ENCODE measurements around the gene MMP25. TPM values are rescaled to one million over a fixed set of nuclear protein-coding genes. Genes with fewer than 3 reads are reported as not detected.

The MMP25 gene
- total and polyA plus RNA-seq, 9 of the 15 experiments (the other 6 are each of a cell fraction or from before 2014, with no cell fraction given), result 0.03 to 0.04 TPM; not detected in 7

DNA sequence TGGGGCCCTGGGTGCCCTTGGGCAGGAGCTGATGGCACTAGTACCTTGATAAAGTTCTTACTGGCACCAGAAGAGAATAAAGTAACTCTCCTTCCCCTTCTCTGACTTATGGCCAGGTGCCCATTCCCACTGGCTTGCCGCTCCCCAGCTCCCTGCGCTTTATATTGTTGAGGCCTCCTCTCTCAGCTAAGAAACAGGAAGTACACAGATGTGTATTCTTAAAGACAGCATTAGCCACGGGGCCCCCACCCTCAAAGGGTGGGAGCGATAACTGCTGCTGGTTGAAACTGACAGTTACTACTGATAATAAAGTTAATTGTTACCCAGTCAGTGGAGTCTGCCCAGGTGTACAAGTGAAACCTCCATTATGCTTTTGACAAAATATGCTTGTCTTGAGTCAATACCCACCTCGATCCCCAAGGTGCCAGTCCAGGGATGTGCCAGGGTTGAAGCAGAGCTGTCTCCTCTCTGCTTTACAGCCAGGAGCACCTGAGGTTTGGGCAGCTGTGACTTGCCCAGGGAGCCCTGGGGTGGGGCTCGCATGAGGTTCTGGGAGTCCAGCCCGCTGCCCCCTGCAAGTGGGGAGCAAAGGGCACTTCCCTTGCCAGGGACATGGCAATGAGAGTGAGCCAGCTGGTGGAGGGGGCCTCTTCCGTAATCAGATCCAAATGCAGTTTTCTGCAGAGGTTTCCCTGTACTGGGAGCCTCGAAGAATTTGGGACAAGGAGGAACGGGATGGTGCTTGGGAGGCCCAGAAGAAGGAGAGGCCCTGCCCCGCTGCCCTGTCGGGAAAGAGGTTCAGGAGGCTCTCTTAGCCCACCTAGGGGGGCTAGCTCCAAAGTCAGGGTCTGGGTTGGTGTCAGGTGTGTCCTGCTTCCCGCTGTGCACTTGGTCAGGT lies 39.1 kb upstream of the MMP25 start (continued):
- TF ChIP-seq JUND (IDR thresholded peaks at IDR 0.05; ENCODE audit: borderline replicate concordance, low read depth, low read length) (peak; percentile 42; the same call in 1 of the 2 replicates), JUND (tag; IDR thresholded peaks at IDR 0.05; ENCODE audit: borderline replicate concordance, low read depth, low read length) (no peak), ZNF212 (CRISPR knock-in tag; IDR thresholded peaks at IDR 0.05) (no peak), NFIC (IDR thresholded peaks at IDR 0.05) (peak; percentile 57), RBBP5 (IDR thresholded peaks at IDR 0.05; ENCODE audit: borderline replicate concordance, insufficient read depth, low read length, poor library complexity, severe bottlenecking) (peak; percentile 45), SRF (CRISPR knock-in tag; IDR thresholded peaks at IDR 0.05) (no peak), TEAD1 (CRISPR knock-in tag; IDR thresholded peaks at IDR 0.05) (no peak), MCM7 (IDR thresholded peaks at IDR 0.05) (no peak), ZNF444 (CRISPR knock-in tag; IDR thresholded peaks at IDR 0.05) (no peak), CEBPB (tag; IDR thresholded peaks at IDR 0.05) (no peak), BRD4 (IDR thresholded peaks at IDR 0.05) (peak; percentile 72; the same call in 1 of the 2 replicates)
- TF ChIP-seq, protein P1, sequence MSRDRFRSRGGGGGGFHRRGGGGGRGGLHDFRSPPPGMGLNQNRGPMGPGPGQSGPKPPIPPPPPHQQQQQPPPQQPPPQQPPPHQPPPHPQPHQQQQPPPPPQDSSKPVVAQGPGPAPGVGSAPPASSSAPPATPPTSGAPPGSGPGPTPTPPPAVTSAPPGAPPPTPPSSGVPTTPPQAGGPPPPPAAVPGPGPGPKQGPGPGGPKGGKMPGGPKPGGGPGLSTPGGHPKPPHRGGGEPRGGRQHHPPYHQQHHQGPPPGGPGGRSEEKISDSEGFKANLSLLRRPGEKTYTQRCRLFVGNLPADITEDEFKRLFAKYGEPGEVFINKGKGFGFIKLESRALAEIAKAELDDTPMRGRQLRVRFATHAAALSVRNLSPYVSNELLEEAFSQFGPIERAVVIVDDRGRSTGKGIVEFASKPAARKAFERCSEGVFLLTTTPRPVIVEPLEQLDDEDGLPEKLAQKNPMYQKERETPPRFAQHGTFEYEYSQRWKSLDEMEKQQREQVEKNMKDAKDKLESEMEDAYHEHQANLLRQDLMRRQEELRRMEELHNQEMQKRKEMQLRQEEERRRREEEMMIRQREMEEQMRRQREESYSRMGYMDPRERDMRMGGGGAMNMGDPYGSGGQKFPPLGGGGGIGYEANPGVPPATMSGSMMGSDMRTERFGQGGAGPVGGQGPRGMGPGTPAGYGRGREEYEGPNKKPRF (IDR thresholded peaks at IDR 0.05; ENCODE audit: low read depth, low read length), result no peak
- TF ChIP-seq, protein P2, sequence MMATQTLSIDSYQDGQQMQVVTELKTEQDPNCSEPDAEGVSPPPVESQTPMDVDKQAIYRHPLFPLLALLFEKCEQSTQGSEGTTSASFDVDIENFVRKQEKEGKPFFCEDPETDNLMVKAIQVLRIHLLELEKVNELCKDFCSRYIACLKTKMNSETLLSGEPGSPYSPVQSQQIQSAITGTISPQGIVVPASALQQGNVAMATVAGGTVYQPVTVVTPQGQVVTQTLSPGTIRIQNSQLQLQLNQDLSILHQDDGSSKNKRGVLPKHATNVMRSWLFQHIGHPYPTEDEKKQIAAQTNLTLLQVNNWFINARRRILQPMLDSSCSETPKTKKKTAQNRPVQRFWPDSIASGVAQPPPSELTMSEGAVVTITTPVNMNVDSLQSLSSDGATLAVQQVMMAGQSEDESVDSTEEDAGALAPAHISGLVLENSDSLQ (IDR thresholded peaks at IDR 0.05), result peak; percentile 57
- TF ChIP-seq, protein P3, sequence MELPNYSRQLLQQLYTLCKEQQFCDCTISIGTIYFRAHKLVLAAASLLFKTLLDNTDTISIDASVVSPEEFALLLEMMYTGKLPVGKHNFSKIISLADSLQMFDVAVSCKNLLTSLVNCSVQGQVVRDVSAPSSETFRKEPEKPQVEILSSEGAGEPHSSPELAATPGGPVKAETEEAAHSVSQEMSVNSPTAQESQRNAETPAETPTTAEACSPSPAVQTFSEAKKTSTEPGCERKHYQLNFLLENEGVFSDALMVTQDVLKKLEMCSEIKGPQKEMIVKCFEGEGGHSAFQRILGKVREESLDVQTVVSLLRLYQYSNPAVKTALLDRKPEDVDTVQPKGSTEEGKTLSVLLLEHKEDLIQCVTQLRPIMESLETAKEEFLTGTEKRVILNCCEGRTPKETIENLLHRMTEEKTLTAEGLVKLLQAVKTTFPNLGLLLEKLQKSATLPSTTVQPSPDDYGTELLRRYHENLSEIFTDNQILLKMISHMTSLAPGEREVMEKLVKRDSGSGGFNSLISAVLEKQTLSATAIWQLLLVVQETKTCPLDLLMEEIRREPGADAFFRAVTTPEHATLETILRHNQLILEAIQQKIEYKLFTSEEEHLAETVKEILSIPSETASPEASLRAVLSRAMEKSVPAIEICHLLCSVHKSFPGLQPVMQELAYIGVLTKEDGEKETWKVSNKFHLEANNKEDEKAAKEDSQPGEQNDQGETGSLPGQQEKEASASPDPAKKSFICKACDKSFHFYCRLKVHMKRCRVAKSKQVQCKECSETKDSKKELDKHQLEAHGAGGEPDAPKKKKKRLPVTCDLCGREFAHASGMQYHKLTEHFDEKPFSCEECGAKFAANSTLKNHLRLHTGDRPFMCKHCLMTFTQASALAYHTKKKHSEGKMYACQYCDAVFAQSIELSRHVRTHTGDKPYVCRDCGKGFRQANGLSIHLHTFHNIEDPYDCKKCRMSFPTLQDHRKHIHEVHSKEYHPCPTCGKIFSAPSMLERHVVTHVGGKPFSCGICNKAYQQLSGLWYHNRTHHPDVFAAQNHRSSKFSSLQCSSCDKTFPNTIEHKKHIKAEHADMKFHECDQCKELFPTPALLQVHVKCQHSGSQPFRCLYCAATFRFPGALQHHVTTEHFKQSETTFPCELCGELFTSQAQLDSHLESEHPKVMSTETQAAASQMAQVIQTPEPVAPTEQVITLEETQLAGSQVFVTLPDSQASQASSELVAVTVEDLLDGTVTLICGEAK (IDR thresholded peaks at IDR 0.05), result peak; percentile 94
- TF ChIP-seq, protein P3 (CRISPR knock-in tag; IDR thresholded peaks at IDR 0.05), result peak; percentile 55

Measured in K562 (cell line).